ENCODE measurements around the gene DIS3L2.
"Not testable (repeated sequence)": the region's sequence is repeated elsewhere in the genome, so short reads cannot be mapped to it uniquely, and the experiment has no call there.

DIS3L2 gene

GRCh38 chr2:232013701-232014353, 52.3 kb downstream of the DIS3L2 start:
- no peak for DNase-seq

- no peak for DNase-seq
Observed at GRCh38 chr2:232014681-232015080, 53.2 kb downstream of the DIS3L2 start.

- DNase-seq, result no peak
Observed at GRCh38 chr2:232018181-232018580, 56.7 kb downstream of the DIS3L2 start.

GRCh38 chr2:232022718-232023117, 61.2 kb downstream of the DIS3L2 start:
- DNase-seq, result no peak

GRCh38 chr2:232023426-232023825, 61.9 kb downstream of the DIS3L2 start:
- no peak for DNase-seq

GRCh38 chr2:232024457-232024856, 62.9 kb downstream of the DIS3L2 start:
- no peak for DNase-seq

- no peak for DNase-seq
Observed at GRCh38 chr2:232026910-232027309, 65.4 kb downstream of the DIS3L2 start.

GRCh38 chr2:232027530-232027929, 66.0 kb downstream of the DIS3L2 start:
- DNase-seq, result no peak

GRCh38 chr2:232028071-232028470, 66.6 kb downstream of the DIS3L2 start:
- DNase-seq, result no peak

GRCh38 chr2:232028631-232029030, 67.1 kb downstream of the DIS3L2 start:
- no peak for DNase-seq

GRCh38 chr2:232029346-232029745, 67.8 kb downstream of the DIS3L2 start:
- DNase-seq, result no peak

- DNase-seq, result no peak
Observed at GRCh38 chr2:232030229-232030628, 68.7 kb downstream of the DIS3L2 start.

GRCh38 chr2:232035292-232035691, 73.8 kb downstream of the DIS3L2 start:
- DNase-seq, result not testable (repeated sequence)

GRCh38 chr2:232036876-232037275, 75.4 kb downstream of the DIS3L2 start:
- not testable (repeated sequence) for DNase-seq

- no peak for DNase-seq
Observed at GRCh38 chr2:232038251-232038880, 76.9 kb downstream of the DIS3L2 start.

- DNase-seq, result no peak
Observed at GRCh38 chr2:232038881-232039485, 77.5 kb downstream of the DIS3L2 start.

- DNase-seq, result no peak
Observed at GRCh38 chr2:232042911-232043574, 81.5 kb downstream of the DIS3L2 start.

- no peak for DNase-seq
Observed at GRCh38 chr2:232043966-232044365, 82.5 kb downstream of the DIS3L2 start.

- DNase-seq, result no peak
Observed at GRCh38 chr2:232049350-232049749, 87.8 kb downstream of the DIS3L2 start.

- no peak for DNase-seq
Observed at GRCh38 chr2:232052591-232052990, 91.1 kb downstream of the DIS3L2 start.

- no peak for DNase-seq
Observed at GRCh38 chr2:232053777-232054176, 92.3 kb downstream of the DIS3L2 start.

GRCh38 chr2:232058063-232058877, 96.8 kb downstream of the DIS3L2 start:
- DNase-seq, result no peak

- no peak for DNase-seq
Observed at GRCh38 chr2:232058931-232059330, 97.4 kb downstream of the DIS3L2 start.
